GM19372 (cell line): ENCODE data around the gene SHC1.

ENCODE experiments used
- ATAC-seq: cut with Tn5 transposase; IDR thresholded peaks from one replicate; pipeline ENCODE4 v1.9.1; 2021; ENCODE audit warnings: mild to moderate bottlenecking, low read depth, moderate library complexity; ENCODE audit not compliant: unreplicated experiment

The SHC1 gene

GRCh38 chr1:155008015-155008941 is 37.7 kb upstream of the SHC1 start:
- no peak for ATAC-seq

- no peak for ATAC-seq
Measured at GRCh38 chr1:155007251-155007828, 36.8 kb upstream of the SHC1 start.

GRCh38 chr1:155006601-155007101 is 36.1 kb upstream of the SHC1 start:
- ATAC-seq: no peak

GRCh38 chr1:155005076-155006011 is 34.8 kb upstream of the SHC1 start:
- no peak for ATAC-seq

GRCh38 chr1:155004352-155005075 is 34.0 kb upstream of the SHC1 start:
- no peak for ATAC-seq

GRCh38 chr1:155003766-155004351 is 33.3 kb upstream of the SHC1 start:
- ATAC-seq: no peak

GRCh38 chr1:155003227-155003765 is 32.7 kb upstream of the SHC1 start:
- ATAC-seq: no peak

GRCh38 chr1:155002464-155003226 is 32.1 kb upstream of the SHC1 start, which contains the start of gene ZBTB7B:
ZBTB7B (plus strand) TSS chr1:155002802; CDS start chr1:155014661, 11,859 bp downstream.
- ATAC-seq: peak; percentile 2

- ATAC-seq: peak; percentile 64
Measured at GRCh38 chr1:155001675-155002463, 31.3 kb upstream of the SHC1 start.

- ATAC-seq: peak; percentile 6
Measured at GRCh38 chr1:155001425-155001674, 30.8 kb upstream of the SHC1 start.

- ATAC-seq: peak; percentile 34
Measured at GRCh38 chr1:155000726-155001424, 30.3 kb upstream of the SHC1 start.

GRCh38 chr1:155000411-155000725 is 29.8 kb upstream of the SHC1 start:
- no peak for ATAC-seq

GRCh38 chr1:154999571-155000410 is 29.2 kb upstream of the SHC1 start:
- no peak for ATAC-seq

GRCh38 chr1:154998818-154999570 is 28.4 kb upstream of the SHC1 start:
- ATAC-seq: no peak

- no peak for ATAC-seq
Measured at GRCh38 chr1:154998201-154998780, 27.7 kb upstream of the SHC1 start.
